ENCODE measurements around the gene ARHGAP20.

ARHGAP20 gene

GRCh38 chr11:110600322-110600721 is 111.9 kb downstream of the ARHGAP20 start:
- DNase-seq (ENCODE audit: low spot score) = no peak

- no peak for DNase-seq (ENCODE audit: low spot score)
These were observed 113.0 kb downstream of the ARHGAP20 start for GRCh38 chr11:110599207-110599606.

- DNase-seq (ENCODE audit: low spot score) = no peak
These were observed 113.5 kb downstream of the ARHGAP20 start for GRCh38 chr11:110598725-110599124.

GRCh38 chr11:110587972-110588371 is 124.3 kb downstream of the ARHGAP20 start:
- DNase-seq (ENCODE audit: low spot score) = no peak

GRCh38 chr11:110587129-110587528 is 125.1 kb downstream of the ARHGAP20 start:
- no peak for DNase-seq (ENCODE audit: low spot score)

- no peak for DNase-seq (ENCODE audit: low spot score)
These were observed 128.1 kb downstream of the ARHGAP20 start for GRCh38 chr11:110584150-110584549.

- DNase-seq (ENCODE audit: low spot score) = no peak
These were observed 129.4 kb downstream of the ARHGAP20 start for GRCh38 chr11:110582728-110583432.

GRCh38 chr11:110580571-110580970 is 131.7 kb downstream of the ARHGAP20 start:
- no peak for DNase-seq (ENCODE audit: low spot score)

GRCh38 chr11:110573411-110573810 is 138.8 kb downstream of the ARHGAP20 start:
- DNase-seq (ENCODE audit: low spot score) = no peak

GRCh38 chr11:110571081-110571720 is 141.0 kb downstream of the ARHGAP20 start:
- no peak for DNase-seq (ENCODE audit: low spot score)

- no peak for DNase-seq (ENCODE audit: low spot score)
These were observed 145.7 kb downstream of the ARHGAP20 start for GRCh38 chr11:110566577-110566976.

GRCh38 chr11:110565357-110566336 is 146.6 kb downstream of the ARHGAP20 start:
- peak; percentile 50 for DNase-seq (ENCODE audit: low spot score)

GRCh38 chr11:110564676-110565356 is 147.4 kb downstream of the ARHGAP20 start:
- no peak for DNase-seq (ENCODE audit: low spot score)

- no peak for DNase-seq (ENCODE audit: low spot score)
These were observed 167.5 kb downstream of the ARHGAP20 start for GRCh38 chr11:110544779-110545178.

- DNase-seq (ENCODE audit: low spot score) = no peak
These were observed 174.1 kb downstream of the ARHGAP20 start for GRCh38 chr11:110538154-110538553.

- DNase-seq (ENCODE audit: low spot score) = no peak
These were observed 181.1 kb downstream of the ARHGAP20 start for GRCh38 chr11:110530900-110531741.

GRCh38 chr11:110529043-110529442 is 183.2 kb downstream of the ARHGAP20 start:
- DNase-seq (ENCODE audit: low spot score) = no peak

- no peak for DNase-seq (ENCODE audit: low spot score)
These were observed 185.1 kb downstream of the ARHGAP20 start for GRCh38 chr11:110527146-110527545.

All from ecto neural progenitor cell (in vitro differentiated cells).